ENCODE data around the gene LMCD1. TPM values are rescaled to one million over a fixed set of nuclear protein-coding genes. Genes with fewer than 3 reads are reported as not detected.

The LMCD1 gene
- total and polyA plus RNA-seq, 2 of the 8 experiments (the other 6 are each of a cell fraction or from before 2014, with no cell fraction given) = 12.3 to 26.5 TPM

GRCh38 chr3:8560366-8561007 lies 58.9 kb downstream of the LMCD1 start:
- H2BK20ac ChIP-seq (ENCODE audit: low read length) = no peak overlapping the region
- WGBS, 2 experiments (ENCODE audit: extremely low coverage in 1 of 2, insufficient coverage in 1 of 2, insufficient read length in 1 of 2, insufficient replicate concordance in 2 of 2, low coverage in 1 of 2, low lambda C conversion rate in 2 of 2, missing lambda C conversion rate in 1 of 2) = 91% methylated on average over 5 of the region's 5 CpGs; no CpG with 5 or more reads in 1 of the 2 experiments
- no peak overlapping the region for H4K8ac ChIP-seq (ENCODE audit: extremely low read depth, insufficient read depth, low read length)
- no peak overlapping the region for H2BK15ac ChIP-seq (ENCODE audit: low read length)
- FAIRE-seq (no peak), DNase-seq (ENCODE audit: low read depth in 1 of 2, low spot score in 2 of 2) (no peak)
- no peak overlapping the region for H3K9ac ChIP-seq (replicated peaks in 1 of 4; ENCODE audit: extremely low read depth in 1 of 4, low read depth in 3 of 4, low read length in 3 of 4)
- H2AK5ac ChIP-seq (ENCODE audit: low read depth, low read length) = no peak overlapping the region
- ChIA-PET CTCF (ENCODE audit: partially characterized antibody) (interaction anchor here (0.6 kb wide), 1 partner anchor 14 kb away, joined by 3 read pairs; no protein-coding TSS in a partner anchor), POLR2A (ENCODE audit: partially characterized antibody) (no interaction called here)
- peaks cover 4% of the 10 kb centered on the region for H3K79me1 ChIP-seq (ENCODE audit: low read depth, low read length)
- no peak overlapping the region for H4K91ac ChIP-seq (replicated peaks; ENCODE audit: insufficient read length, low read length)
- no peak overlapping the region for H3K4me3 ChIP-seq (ENCODE audit: extremely low read depth in 1 of 4, insufficient read depth in 2 of 4, low read depth in 3 of 4, low read length in 4 of 4)
- H2BK12ac ChIP-seq (ENCODE audit: low read depth, low read length) = no peak overlapping the region
- H2BK5ac ChIP-seq (ENCODE audit: low read depth, low read length) = no peak overlapping the region
- no peak overlapping the region for H3K14ac ChIP-seq (ENCODE audit: insufficient read length)
- H2AFZ ChIP-seq (ENCODE audit: low read length) = no peak overlapping the region
- H2BK120ac ChIP-seq (replicated peaks; ENCODE audit: low read depth, low read length) = no peak overlapping the region
- no peaks in the 10 kb centered on the region for H4K20me1 ChIP-seq (replicated peaks in 1 of 2; ENCODE audit: control insufficient read depth in 1 of 2, insufficient read depth in 2 of 2, low read length in 2 of 2)
- H3K27ac ChIP-seq (ENCODE audit: low read depth, low read length) = no peak overlapping the region
- H3K23ac ChIP-seq (ENCODE audit: insufficient read length) = no peak overlapping the region
- no peaks in the 10 kb centered on the region for H3K23me2 ChIP-seq (ENCODE audit: low read depth, low read length)
- H3K9me3 ChIP-seq (ENCODE audit: insufficient read depth in 2 of 2, low read depth in 1 of 2, low read length in 1 of 2) = no peaks in the 10 kb centered on the region
- H4K5ac ChIP-seq (ENCODE audit: insufficient read length, low read depth, low read length) = no peak overlapping the region
- no peak overlapping the region for H3K56ac ChIP-seq (replicated peaks; ENCODE audit: insufficient read length, low read depth, low read length)
- H3K4me1 ChIP-seq (replicated peaks in 1 of 4; ENCODE audit: control insufficient read depth in 3 of 4, insufficient read depth in 4 of 4, low read length in 3 of 4) = no peaks in the 10 kb centered on the region
- H3K4ac ChIP-seq (replicated peaks; ENCODE audit: insufficient read length, low read depth, low read length) = no peak overlapping the region
- H3K4me2 ChIP-seq (ENCODE audit: insufficient read depth in 1 of 2, low read depth in 2 of 2, low read length in 2 of 2) = no peak overlapping the region
- H3K18ac ChIP-seq (ENCODE audit: extremely low read depth, low read length) = no peak overlapping the region
- H3K79me2 ChIP-seq (ENCODE audit: control insufficient read depth in 1 of 2, insufficient read depth in 2 of 2, low read length in 2 of 2) = no peaks in the 10 kb centered on the region
- peaks cover 0 to 11% (median 0%) of the 10 kb centered on the region in 4 experiments; a peak in 2 of 8 replicates for H3K36me3 ChIP-seq (ENCODE audit: control insufficient read depth in 2 of 4, insufficient read depth in 4 of 4, low read length in 3 of 4)
- no peaks in the 10 kb centered on the region for H3K27me3 ChIP-seq (replicated peaks in 1 of 4; ENCODE audit: control insufficient read depth in 3 of 4, extremely low read depth in 1 of 4, insufficient read depth in 3 of 4, low read length in 3 of 4)
- TF ChIP-seq ASH2L (IDR thresholded peaks at IDR 0.05; ENCODE audit: low read length) (no peak), BCL11A (IDR thresholded peaks at IDR 0.05; ENCODE audit: low read depth in 2 of 2, low read length in 2 of 2) (no peak), CBX8 (IDR thresholded peaks at IDR 0.05; ENCODE audit: borderline replicate concordance, low read depth, low read length) (no peak), RAD21 (IDR thresholded peaks at IDR 0.05 in 1 of 2, conservative IDR thresholded peaks at IDR 0.05 in 1 of 2; ENCODE audit: low read depth in 2 of 2, low read length in 2 of 2) (no peak), NANOG (IDR thresholded peaks at IDR 0.05; ENCODE audit: insufficient read depth, low read depth, low read length, poor library complexity, severe bottlenecking) (no peak), POLR2AphosphoS5 (IDR thresholded peaks at IDR 0.05; ENCODE audit: low read depth, low read length) (no peak), BRCA1 (IDR thresholded peaks at IDR 0.05; ENCODE audit: low read depth, low read length) (no peak), POLR2A (IDR thresholded peaks at IDR 0.05; ENCODE audit: control extremely low read depth in 1 of 2, low read depth in 2 of 2, low read length in 2 of 2) (no peak), EP300 (IDR thresholded peaks at IDR 0.05; ENCODE audit: borderline replicate concordance in 1 of 2, low read depth in 2 of 2, low read length in 2 of 2) (no peak), TAF1 (IDR thresholded peaks at IDR 0.05; ENCODE audit: low read depth, low read length) (no peak), RBBP5 (IDR thresholded peaks at IDR 0.05; ENCODE audit: borderline replicate concordance, low read depth, low read length) (no peak), SUZ12 (IDR thresholded peaks at IDR 0.05; ENCODE audit: low read length) (no peak), RNF2 (IDR thresholded peaks at IDR 0.05; ENCODE audit: borderline replicate concordance, low read depth, low read length, missing control alignments, poor library complexity, severe bottlenecking) (no peak)

All from H1 (cell line).